Measurements from ENCODE around the gene MPST.

MPST gene

DNA sequence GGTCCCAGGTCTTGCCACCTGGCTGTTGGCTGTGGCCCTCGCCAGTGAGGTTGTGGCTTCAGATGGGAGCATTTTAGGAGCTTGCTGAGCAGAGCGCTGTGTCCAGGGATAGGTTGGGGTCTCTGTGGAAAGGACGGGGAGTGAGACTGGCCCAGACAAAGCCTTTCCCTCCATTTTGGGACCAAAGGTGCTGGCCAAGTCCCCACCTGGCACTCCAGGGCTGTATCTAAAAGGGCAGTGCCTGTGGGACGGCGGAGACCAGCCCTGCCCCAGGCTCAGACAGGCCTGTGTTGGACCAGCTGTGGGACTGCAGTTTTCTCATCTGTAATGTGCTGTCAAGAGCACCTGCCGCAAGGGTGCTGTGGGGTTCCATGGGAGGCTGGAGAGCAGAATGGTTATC lies 27.0 kb downstream of the MPST start:
- no peak for FAIRE-seq

- no peak for FAIRE-seq
Observed at GRCh38 chr22:37047006-37047405, 27.5 kb downstream of the MPST start.

DNA sequence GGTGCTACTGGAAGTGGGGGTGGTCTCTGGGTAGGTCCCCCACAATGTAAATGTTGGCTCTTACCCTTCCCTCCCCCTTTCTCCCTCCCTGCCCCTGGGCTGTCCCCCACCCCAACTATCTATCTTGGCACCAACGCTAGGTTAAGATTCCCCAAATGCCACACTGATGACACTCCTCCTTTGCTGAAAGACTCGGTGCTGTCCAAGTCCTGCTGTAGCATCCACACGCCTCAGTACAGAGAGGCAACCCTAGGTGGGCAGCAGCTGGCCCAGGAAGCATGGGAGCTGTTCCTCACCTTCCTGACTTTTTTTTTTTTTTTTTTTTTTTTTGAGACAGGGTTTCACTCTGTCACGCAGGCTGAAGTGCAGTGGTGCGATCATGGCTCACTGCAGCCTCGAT lies 28.6 kb downstream of the MPST start:
- FAIRE-seq: no peak

DNA sequence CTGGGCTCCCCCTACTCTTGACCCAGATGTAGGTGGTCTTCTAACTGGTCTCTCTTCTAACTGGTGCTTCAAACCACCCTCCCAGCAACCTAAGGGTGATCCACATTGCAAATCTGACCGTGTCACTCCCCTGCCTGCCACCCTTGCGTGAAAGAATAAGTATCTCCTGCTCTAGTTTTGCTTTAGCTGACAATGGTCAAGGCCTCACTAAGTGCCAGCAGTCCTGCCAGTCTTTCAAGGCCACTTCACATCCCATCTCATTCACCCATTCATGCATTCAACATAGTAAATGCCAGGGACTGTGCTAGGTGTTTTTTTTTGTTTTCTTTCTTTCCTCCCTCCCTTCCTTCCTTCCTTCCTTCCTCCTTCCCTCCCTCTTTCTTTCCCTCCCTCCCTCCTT lies 29.7 kb downstream of the MPST start:
- no peak for FAIRE-seq

GRCh38 chr22:37050913-37051312 lies 31.4 kb downstream of the MPST start:
- no peak for FAIRE-seq

DNA sequence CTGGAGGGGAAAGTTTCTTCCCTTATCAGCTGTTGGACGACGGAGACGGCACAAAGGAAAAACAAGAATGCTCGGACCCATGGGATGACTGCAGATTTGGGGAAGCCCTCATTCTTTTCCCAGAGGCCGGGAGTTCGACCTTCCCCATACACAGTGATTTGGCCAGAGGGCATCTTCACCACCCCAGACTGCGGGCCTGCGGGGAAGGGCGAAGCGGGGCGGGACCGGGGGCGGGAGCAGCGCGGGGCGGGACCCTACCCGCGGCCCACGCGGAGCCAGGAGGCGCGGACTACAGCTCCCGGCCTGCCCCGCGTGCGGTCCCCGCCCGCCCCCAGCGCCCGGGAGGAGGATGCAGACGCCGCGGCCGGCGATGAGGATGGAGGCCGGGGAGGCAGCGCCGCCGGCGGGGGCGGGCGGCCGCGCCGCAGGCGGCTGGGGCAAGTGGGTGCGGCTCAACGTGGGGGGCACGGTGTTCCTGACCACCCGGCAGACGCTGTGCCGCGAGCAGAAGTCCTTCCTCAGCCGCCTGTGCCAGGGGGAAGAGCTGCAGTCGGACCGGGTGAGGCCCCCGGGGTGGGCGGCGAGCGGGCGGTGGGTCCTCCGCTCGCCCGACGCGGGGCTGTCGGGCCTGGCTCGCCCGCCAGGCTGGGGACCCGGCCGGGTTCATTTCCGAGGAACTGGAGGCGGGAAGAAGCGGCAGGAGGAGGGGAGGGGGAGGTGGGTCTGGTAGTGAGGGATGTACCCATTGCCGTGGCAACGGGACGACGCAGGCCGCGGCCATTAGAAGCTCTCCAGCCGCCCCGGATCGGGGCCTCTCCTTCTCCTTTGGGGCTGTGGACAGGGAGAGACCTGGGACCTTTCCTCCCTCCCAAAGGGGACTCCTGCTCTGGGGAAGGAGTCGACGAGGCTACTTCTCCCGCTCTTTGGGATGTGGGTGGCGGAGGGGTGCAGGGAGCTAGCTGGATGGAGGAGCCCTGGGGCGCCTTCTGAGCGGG lies 32.1 kb downstream of the MPST start, which contains the start of gene KCTD17:
Gene KCTD17, plus strand, starts transcription at position 352 of the 995 bp plus-strand sequence. Its CDS starts 19 bp downstream, at position 371.
- no peak for FAIRE-seq

DNA sequence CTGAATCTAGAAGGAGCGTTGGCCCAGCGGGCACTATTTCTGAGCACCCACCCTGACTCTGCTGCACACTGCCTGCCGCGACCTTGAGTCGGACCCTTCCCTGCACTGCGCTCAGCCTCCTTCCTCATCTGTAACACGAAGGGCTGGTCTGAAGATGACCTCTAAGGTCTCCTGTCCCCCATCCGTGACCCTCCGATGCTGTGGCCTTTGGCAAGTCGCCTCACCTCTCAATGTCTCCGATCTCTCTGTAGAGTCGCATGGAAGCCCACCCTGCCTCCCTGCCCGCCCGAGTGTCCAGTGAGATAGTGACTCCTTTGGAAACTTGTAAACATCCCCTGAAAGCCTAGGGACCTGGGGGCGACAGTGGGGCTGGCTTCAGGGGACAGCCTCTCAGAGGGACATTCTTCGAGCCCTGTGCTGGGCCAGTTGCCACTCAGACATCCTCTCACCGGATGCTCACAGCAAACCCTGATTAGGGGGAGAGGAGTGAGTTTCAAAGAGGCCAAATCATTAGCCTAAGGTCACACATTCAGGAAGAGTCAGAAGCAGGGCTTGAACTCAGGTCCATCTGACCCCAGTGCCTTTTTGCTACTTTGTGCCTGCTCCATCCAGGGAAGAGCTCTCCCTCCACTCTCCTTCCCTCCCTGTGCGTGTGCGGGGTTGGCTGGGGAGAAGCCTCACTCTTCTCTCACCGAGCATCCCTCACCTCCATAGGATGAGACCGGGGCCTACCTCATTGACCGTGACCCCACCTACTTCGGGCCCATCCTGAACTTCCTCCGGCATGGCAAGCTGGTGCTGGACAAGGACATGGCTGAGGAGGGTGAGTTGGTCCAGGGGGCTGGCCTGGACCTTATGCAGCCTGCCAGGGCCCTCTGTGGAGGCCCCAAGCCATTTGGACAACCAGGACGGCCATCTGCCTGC lies 33.1 kb downstream of the MPST start:
- FAIRE-seq: no peak

DNA sequence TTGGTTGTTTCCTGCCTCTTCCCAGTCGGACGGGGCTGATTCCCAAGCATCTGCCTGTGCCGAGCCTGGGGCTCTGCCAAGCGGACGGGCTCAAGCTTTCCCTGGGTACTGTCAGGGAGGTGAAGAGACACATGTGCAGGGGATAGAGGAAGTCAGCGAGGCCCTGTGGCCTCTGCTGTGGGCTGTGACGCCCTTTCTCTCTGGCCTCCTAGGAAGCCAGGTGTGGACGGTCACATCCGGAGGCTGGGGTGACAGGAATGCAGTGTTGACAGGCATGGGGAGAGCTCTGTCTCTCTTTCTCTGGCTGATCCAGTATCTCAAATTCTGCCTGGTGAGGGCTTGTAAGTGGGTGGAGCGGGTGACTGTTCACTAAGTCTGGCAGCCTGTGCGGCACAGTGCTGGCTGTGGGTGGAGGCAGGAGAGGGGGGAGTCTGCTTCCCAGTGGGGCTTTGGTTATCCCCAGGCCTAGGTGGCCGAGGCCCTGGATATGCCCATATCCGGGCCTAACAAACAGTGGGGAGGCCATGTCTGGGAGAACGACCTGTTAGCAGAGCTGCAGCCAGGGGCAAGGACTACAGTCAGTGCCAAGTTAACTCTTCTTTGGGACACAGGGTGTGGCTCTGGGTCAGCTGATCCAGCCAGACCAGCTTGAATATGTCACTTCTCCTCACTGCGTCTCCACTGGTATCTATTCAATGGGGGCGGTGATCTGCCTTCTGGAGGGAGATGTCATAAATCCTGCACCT lies 33.9 kb downstream of the MPST start:
- FAIRE-seq: no peak

DNA sequence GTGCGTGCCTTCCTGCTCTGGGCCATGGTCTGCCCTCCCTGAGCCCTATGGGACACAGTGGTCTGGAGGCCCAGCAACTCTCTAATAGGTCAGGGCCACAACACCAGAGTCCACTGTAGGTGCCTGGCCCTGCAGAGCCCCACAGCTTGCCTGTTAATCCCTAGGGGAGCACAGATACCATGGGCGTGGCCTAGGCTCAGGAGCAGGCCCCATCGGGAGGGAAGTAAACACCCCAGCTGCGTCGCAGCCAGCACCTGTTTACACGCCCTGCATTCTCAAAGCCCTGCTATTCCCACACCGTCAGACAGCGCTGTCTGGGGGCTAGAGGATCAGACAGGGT lies 34.5 kb downstream of the MPST start:
- FAIRE-seq: no peak

DNA sequence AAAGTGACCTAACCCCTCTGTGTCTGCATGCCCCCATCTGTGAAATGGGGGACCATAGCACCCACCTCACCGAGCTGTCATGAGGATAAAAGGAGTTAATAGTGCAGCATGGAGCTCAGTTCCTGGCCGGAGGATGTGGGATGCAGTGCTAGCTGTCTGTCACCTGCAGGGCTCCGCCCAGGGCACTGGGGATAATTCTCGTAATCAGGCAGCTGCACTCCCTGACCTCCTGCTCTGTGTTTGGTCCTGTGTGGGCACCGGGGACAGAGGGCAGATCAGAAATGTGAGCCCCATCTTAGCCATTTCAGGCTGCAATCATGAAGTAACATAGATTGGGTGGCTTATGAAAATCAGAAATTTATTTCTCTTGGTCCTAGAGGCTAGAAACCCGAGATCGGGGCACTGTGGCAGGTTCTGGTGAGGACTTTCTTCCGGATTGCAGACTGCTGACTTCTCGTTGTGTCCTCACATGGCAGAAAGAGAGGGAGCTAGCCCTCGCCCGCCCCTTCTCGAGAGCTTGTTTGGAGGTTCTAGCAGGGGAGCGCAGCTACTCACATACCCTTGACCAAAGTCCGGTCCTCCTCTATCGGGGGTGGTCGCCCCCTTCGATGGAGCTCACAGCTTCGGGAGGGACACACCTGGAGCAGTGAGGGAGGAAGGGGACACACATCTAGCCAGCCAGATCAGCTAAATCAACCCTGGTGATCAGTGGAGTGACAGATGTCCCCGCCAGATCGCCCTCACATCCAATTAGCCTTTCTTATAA lies 35.2 kb downstream of the MPST start:
- FAIRE-seq: no peak

DNA sequence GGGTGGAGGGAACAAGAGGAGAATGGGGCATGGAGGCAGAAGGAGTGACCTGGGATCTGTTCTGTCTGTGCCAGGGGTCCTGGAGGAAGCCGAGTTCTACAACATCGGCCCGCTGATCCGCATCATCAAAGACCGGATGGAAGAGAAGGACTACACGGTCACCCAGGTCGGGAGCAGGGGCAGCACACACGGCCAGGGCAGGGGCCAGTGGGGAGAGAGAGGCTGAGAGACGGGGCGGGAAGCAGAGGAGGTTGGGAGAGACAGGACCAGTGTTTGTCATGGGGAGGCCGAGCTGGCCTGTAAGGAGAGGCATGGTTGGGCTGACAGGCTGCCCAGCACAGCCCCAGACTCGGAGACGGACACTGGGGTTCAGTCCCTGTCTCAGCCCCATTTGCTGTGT lies 36.7 kb downstream of the MPST start:
- no peak for FAIRE-seq

- FAIRE-seq: no peak
Observed at GRCh38 chr22:37057226-37057625, 37.7 kb downstream of the MPST start.

DNA sequence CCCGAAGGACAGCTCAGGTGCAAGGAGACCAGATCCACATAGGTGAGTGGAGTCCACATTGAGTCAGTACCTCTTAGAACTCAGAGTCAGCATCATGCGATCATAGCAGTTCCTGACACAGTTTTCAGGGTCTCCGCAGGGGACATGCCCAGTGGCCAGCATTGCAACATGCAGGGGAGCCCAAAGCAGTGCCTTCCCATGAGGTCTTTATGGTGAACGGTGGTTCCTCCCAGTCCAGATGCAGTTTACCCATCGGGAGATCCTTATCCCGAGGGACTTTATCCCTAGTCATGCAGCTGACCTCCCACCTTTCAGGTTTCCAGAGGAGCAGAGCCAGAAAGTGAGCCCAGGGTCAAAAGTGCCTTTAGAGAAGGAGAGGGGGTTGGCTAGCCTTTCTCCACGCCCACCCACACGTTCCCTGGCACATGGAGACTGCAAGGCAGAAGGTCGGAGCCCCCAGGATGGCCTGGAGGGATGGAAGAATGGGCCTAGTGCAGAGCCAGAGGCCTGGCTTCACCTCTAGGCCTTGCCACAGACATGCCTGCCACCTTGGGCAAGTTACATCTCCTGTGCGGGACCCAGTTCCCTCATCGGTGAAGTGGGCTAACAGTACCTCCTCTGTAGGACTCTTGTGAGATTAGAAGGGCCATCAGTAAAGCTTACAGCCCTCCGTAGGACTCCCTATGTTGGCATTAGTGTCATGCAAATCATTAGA lies 38.4 kb downstream of the MPST start:
- FAIRE-seq: no peak

DNA sequence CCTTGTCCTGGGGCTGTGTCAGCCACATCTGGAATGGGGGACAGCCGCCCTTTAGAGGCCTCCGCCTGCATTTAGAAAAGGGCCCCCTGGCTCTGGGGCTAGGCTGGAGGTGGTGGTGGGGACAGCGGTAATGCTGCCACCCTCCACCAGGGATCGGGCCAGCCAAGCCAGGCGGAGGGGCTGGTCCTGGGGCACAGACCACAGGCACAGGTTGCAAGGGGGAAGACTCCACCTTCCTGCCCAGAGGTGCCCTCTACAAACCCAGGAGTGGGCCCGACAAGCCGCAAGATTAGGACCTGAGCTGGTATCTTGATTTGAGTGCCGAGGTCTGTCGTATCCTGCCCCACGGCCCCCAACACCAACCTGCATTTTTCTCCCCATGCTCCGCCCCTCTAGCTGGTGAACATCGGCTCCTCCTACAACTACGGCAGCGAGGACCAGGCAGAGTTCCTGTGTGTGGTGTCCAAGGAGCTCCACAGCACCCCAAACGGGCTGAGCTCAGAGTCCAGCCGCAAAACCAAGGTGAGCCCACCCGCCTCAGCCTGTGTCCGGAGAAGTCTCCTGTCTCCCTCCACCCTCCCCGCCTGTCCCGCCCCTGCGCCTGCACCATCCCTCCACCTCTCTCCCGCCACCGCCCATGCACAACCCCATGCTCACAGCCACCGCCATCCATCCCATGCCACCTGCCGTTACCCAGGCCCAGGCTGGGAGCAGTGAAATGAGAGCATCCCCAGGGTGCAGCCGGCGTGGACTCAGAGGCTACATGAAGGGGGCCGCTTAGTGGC lies 39.6 kb downstream of the MPST start:
- no peak for FAIRE-seq

DNA sequence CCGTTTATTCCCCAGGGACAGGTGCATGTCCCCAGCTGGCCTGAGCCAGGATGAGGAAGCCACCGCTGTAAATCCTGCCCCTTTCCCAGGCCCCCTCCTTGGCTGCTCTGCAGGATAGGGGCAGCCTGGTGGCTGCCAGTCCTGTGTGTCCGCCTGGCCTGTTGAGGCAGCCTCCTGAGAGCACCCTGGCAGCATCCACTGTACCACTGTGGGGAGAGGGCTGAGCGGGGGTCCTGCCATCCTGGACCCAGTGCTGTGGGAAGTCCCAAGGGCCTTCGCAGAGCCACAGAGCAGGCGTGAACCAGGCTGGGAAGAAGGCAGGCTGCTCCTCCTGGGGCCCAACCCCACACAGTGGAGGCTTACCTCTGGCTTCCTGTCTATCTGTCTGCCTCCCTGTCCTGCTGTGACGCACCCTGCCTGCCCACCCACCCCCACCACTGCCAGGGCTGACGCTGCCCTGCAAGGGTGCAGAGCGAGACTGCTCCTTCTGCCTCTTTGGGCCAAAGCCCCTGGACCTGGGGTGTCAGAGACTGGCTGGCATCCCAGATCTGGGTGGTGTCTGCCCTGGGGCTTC lies 40.4 kb downstream of the MPST start:
- no peak for FAIRE-seq

DNA sequence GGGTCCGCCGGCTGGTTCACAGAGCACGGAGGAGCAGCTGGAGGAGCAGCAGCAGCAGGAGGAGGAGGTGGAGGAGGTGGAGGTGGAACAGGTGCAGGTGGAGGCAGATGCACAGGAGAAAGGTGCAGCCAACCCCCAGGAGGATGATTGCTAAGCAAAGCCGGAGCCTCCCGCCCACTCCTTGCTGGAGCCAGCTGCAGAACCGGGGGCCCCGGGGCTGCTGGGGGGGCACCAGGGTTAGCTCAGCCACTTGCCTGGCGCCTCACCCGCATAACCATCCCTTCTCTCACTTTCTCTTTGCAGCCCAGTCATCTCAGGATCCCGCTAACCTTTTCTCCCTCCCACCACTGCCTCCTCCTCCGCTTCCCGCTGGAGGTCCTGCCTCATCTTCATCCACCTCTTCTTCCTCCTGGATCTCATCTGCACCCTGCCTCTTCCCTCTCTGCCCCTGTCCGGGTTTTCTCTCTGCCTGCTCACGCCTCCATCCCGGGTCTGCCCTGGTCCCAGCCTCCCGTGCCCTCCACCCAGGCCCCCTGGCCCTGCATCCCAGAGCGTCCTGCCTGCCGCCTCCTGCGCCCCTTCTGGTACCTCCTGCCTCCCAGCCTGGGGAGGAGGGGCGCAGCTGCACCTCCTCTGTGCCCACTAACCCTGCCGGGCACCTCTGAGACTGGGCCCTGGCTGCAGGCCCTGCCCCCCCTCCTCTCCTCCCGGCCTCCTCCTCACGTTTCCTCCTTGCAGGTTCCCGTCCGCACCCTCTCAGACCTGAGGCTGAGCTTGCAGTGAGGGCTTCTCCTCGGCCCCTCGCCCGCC lies 41.5 kb downstream of the MPST start:
- no peak for FAIRE-seq

DNA sequence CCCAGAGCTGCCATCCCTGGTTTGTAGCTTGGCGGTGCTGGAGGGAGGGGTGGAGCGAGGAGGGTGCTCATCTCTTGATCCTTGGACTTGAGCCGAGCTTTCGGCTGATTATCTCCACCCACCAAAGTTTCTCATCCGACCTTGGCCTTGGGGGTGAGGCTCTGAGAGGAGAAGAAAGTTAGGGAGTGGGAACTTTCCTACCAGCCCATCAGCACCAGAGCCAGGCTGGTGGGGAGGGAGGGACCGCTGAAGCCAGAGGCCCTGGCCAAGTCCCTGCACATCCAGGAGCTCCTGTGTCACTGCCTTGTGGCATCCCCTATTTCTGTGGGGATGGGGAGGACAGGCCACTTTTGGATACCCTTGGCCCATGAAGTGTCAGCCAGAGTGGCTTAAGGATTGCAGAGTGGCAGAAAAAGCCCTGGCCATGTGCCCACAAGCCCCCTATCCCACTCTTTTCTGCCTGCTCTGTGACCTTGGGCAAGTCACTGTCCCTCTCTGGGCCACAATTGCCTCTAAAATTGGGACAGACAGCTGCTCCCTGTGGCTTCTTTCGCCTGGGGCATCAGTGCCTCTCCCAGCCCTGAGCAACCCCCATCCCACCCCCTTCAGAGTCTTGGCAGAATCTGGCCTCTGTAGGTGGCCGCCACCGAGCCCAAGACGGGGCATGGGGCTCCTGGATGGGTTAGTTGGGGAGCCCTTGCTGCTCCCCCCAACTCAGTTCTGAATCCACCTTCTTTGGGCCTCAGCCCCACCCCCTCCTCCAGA lies 42.3 kb downstream of the MPST start:
- FAIRE-seq: no peak

DNA sequence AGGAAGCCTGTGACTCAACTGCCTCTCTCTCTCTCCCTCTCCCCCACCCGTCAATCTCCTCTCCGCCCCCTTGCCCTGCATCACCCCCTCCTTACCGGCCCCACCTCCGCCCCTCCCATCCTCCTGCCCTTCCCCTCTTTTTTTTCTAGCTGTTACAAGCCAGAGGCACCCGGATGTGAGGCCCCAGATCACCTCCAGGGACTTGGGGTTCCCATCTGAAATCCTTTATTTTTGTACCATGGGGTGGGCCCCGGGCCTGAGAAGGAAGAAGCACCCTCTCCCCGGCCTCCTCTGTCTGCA lies 42.8 kb downstream of the MPST start:
- FAIRE-seq: no peak
